Measurements from ENCODE around the gene SPDYE1.
"Not testable (repeated sequence)": the region's sequence is repeated elsewhere in the genome, so short reads cannot be mapped to it uniquely, and the experiment has no call there.

DNA sequence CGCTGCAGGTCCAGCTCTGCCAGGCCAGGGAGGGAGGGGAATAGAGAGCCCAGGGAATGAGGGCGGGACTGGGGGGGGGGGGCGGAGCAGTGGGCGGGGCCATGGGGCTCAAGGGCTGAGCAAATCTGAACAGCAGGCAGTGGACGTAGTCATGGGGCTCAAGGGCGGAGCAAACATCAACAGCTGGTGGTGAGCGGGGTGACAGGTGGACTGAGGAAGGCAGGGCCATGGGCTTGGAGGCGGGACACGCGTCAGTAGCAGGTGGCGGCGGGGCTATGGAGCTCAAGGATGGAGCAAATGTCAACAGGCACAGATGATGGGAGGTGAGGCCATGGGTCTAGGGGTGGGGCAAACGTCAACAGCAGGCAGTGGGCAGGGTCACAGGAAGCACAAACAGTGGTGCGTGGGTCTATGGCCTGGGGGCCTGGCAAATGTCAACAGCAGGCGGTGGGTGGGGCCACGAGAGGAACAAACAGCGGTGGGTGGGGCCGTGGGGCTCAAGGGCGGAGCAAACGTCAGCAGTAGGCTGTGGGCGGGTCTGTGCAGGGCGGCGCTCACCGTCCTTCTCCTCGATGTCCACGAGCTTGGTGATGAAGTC lies 41.4 kb downstream of the SPDYE1 start:
- TF ChIP-seq, protein P1, sequence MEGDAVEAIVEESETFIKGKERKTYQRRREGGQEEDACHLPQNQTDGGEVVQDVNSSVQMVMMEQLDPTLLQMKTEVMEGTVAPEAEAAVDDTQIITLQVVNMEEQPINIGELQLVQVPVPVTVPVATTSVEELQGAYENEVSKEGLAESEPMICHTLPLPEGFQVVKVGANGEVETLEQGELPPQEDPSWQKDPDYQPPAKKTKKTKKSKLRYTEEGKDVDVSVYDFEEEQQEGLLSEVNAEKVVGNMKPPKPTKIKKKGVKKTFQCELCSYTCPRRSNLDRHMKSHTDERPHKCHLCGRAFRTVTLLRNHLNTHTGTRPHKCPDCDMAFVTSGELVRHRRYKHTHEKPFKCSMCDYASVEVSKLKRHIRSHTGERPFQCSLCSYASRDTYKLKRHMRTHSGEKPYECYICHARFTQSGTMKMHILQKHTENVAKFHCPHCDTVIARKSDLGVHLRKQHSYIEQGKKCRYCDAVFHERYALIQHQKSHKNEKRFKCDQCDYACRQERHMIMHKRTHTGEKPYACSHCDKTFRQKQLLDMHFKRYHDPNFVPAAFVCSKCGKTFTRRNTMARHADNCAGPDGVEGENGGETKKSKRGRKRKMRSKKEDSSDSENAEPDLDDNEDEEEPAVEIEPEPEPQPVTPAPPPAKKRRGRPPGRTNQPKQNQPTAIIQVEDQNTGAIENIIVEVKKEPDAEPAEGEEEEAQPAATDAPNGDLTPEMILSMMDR (IDR thresholded peaks at IDR 0.05; ENCODE audit: low read length) = not testable (repeated sequence)
- not testable (repeated sequence) for TF ChIP-seq EZH2 (IDR thresholded peaks at IDR 0.05; ENCODE audit: borderline replicate concordance, low read length)

All from OCI-LY1 (cell line).